K562 (cell line): ENCODE data around the gene CDAN1. TPM values are rescaled to one million over a fixed set of nuclear protein-coding genes. Genes with fewer than 3 reads are reported as not detected.

ENCODE experiments used
- BRD4 ChIP-seq: fragments of 200-600 bp; sonication (generic); IDR thresholded peaks from 2 replicates; pipeline ENCODE4 v1.6.1; 2017; ENCODE audit warnings: inconsistent platforms
- JUNB ChIP-seq: fragments of 450-650 bp; formaldehyde crosslinking; conservative IDR thresholded peaks from 2 replicates; pipeline ENCODE4 v1.4.0; 2020; ENCODE audit warnings: mild to moderate bottlenecking
- MEF2D ChIP-seq: conservative IDR thresholded peaks from 2 replicates; pipeline ENCODE4 v1.6.1; 2016; ENCODE audit warnings: low read depth, missing genetic modification characterization, missing compliant biosample characterization
- MYNN ChIP-seq, 2 experiments: sonication (generic); formaldehyde crosslinking in 1 of 2; IDR thresholded peaks; 2 replicates each; pipeline versions ENCODE4 v1.5.0 to v1.6.1; 2016 to 2020; ENCODE audit warnings: antibody characterized with exemption in 1 of 2, missing genetic modification reagents in 1 of 2
- NR4A1 ChIP-seq, 2 experiments: fragments of 250-450 bp in 1 of 2; fragments of 450-650 bp in 1 of 2; sonication (Bioruptor Pico) in 1 of 2; IDR thresholded peaks; 2 replicates each; pipeline versions ENCODE4 v1.4.0 to v1.6.1; 2016 to 2020; ENCODE audit warnings: mild to moderate bottlenecking in 2 of 2, missing compliant biosample characterization in 1 of 2, missing genetic modification characterization in 1 of 2, moderate library complexity in 1 of 2
- POLR2G ChIP-seq: fragments of 200-400 bp; formaldehyde crosslinking; IDR thresholded peaks from 2 replicates; pipeline ENCODE4 v1.6.1; 2017; ENCODE audit warnings: low read depth, mild to moderate bottlenecking, antibody characterized with exemption, low read length, moderate library complexity
- SREBF1 ChIP-seq: fragments of 150-350 bp; IDR thresholded peaks from 2 replicates; pipeline ENCODE4 v1.6.1; 2014; ENCODE audit warnings: antibody characterized with exemption, low read depth, low read length, borderline replicate concordance
- TAF7 ChIP-seq: fragments of 450-650 bp; IDR thresholded peaks from 2 replicates; pipeline ENCODE4 v1.6.1; 2016; ENCODE audit warnings: missing genetic modification characterization, missing compliant biosample characterization
- TEAD2 ChIP-seq: fragments of 450-650 bp; IDR thresholded peaks from 2 replicates; pipeline ENCODE4 v1.6.1; 2016; ENCODE audit warnings: missing genetic modification characterization, control low read depth, missing compliant biosample characterization
- TOE1 ChIP-seq, 2 experiments: fragments of 450-650 bp in 1 of 2; sonication (generic) in 1 of 2; formaldehyde crosslinking in 1 of 2; IDR thresholded peaks; 2 replicates each; pipeline versions ENCODE4 v1.7.1 to v1.8.0; 2016 to 2022; ENCODE audit warnings: borderline replicate concordance in 2 of 2, mild to moderate bottlenecking in 2 of 2, antibody characterized with exemption in 1 of 2, inconsistent platforms in 1 of 2, low read depth in 1 of 2, missing genetic modification reagents in 1 of 2, moderate library complexity in 1 of 2
- TSC22D4 ChIP-seq: fragments of 450-650 bp; IDR thresholded peaks from 2 replicates; pipeline ENCODE4 v1.6.1; 2016; ENCODE audit warnings: missing genetic modification characterization, missing biosample characterization, control low read depth
- ZNF408 ChIP-seq: fragments of 250-450 bp; sonication (Bioruptor Pico); IDR thresholded peaks from 2 replicates; pipeline ENCODE4 v1.4.0; 2020; ENCODE audit warnings: low read depth, mild to moderate bottlenecking, moderate library complexity
- ZNF695 ChIP-seq: fragments of 450-650 bp; formaldehyde crosslinking; IDR thresholded peaks from 2 replicates; pipeline ENCODE4 v1.4.0; 2020; ENCODE audit warnings: mild to moderate bottlenecking, moderate library complexity
- polyA plus RNA-seq, 8 experiments: library from polyadenylated mRNA; depleted of rRNA in 4 of 8; stranded (reverse) in 5 of 8; unstranded in 3 of 8; fragments of >200 nt; fragmentation: Nextera tagmentation in 2 of 8; fragmentation: Illumina TruSeq in 1 of 8; extraction: Ambion mirVana in 2 of 8; extraction: Trizol in 1 of 8; gene quantifications; 2 replicates each; pipeline versions ENCODE4 v1.2.1 to v1.2.3, GENCODE V29; 2011 to 2014; ENCODE audit warnings: inconsistent platforms in 1 of 8, missing spikeins in 1 of 8
- total RNA-seq, 7 experiments: library from RNA; depleted of rRNA in 6 of 7; stranded (reverse); fragments of >200 nt in 6 of 7; fragmentation: Illumina TruSeq in 2 of 7; extraction: Trizol in 2 of 7; gene quantifications; 2 replicates each; pipeline versions ENCODE4 v1.2.1 to v1.2.3, GENCODE V29; 2011 to 2021; ENCODE audit warnings: low replicate concordance in 1 of 7
- TF ChIP-seq, protein P1 (sequence below), 3 experiments: fragments of 200-800 bp in 1 of 3; fragments of 250-450 bp in 1 of 3; fragments of 450-650 bp in 1 of 3; sonication (Bioruptor Pico) in 1 of 3; sonication (Bioruptor generic) in 1 of 3; formaldehyde crosslinking in 1 of 3; IDR thresholded peaks; 2 replicates each; pipeline versions ENCODE4 v1.6.1 to v1.8.0; 2016 to 2022; ENCODE audit warnings: mild to moderate bottlenecking in 2 of 3, missing genetic modification characterization in 2 of 3, missing compliant biosample characterization in 1 of 3, moderate library complexity in 1 of 3
- TF ChIP-seq, protein P2 (sequence below): sonication (generic); formaldehyde crosslinking; IDR thresholded peaks from 2 replicates; pipeline ENCODE4 v1.8.1; 2022; ENCODE audit warnings: missing genetic modification reagents

The CDAN1 gene
- total and polyA plus RNA-seq, 9 of the 15 experiments (the other 6 are each of a cell fraction or from before 2014, with no cell fraction given) = 1.6 to 34.4 (median 13.8) TPM

DNA sequence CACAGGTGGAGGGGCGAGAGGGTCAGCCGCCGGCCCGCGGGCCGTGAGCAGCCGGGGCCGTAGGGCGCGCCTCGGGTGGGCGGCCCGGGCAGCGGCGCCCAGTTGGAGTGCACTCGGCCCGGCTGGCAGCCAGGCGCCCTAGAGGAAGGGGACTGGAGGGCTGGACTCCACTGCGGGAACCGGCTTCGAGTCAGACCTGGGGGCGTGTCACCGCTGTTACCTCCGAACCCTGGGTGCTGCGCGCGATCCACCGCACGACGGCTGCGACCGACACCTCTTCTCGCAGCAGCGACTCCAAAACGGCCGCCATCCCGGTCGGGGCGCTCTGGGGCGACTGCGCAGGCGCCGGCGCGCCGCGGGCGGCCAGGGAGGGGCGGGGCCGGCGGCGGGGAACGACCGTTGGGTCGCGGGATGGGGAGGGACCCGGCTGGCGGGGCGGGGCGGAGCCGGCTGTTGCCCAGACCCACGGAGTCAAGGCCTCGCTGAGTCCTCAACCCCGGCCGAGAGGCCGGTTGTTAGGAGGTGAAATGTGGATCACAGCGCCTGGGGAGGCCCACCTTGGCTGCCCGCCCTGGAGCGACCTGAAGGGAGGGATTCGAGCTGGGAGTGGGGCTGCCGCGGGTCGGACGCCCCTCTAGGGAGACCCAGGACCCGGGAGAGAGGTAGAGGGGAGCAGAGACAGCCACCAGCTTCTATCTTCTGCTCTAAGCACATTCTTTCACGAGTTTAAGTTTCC is at the start of gene CDAN1 (continued):
- TF ChIP-seq ZNF695 (CRISPR knock-in tag) = no peak
- TF ChIP-seq, protein P1, sequence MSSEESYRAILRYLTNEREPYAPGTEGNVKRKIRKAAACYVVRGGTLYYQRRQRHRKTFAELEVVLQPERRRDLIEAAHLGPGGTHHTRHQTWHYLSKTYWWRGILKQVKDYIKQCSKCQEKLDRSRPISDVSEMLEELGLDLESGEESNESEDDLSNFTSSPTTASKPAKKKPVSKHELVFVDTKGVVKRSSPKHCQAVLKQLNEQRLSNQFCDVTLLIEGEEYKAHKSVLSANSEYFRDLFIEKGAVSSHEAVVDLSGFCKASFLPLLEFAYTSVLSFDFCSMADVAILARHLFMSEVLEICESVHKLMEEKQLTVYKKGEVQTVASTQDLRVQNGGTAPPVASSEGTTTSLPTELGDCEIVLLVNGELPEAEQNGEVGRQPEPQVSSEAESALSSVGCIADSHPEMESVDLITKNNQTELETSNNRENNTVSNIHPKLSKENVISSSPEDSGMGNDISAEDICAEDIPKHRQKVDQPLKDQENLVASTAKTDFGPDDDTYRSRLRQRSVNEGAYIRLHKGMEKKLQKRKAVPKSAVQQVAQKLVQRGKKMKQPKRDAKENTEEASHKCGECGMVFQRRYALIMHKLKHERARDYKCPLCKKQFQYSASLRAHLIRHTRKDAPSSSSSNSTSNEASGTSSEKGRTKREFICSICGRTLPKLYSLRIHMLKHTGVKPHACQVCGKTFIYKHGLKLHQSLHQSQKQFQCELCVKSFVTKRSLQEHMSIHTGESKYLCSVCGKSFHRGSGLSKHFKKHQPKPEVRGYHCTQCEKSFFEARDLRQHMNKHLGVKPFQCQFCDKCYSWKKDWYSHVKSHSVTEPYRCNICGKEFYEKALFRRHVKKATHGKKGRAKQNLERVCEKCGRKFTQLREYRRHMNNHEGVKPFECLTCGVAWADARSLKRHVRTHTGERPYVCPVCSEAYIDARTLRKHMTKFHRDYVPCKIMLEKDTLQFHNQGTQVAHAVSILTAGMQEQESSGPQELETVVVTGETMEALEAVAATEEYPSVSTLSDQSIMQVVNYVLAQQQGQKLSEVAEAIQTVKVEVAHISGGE (CRISPR knock-in tag; IDR thresholded peaks at IDR 0.05) = peak in 1 of 3 experiments; percentile 42; a peak in 1 of 6 replicates
- TF ChIP-seq, protein P2, sequence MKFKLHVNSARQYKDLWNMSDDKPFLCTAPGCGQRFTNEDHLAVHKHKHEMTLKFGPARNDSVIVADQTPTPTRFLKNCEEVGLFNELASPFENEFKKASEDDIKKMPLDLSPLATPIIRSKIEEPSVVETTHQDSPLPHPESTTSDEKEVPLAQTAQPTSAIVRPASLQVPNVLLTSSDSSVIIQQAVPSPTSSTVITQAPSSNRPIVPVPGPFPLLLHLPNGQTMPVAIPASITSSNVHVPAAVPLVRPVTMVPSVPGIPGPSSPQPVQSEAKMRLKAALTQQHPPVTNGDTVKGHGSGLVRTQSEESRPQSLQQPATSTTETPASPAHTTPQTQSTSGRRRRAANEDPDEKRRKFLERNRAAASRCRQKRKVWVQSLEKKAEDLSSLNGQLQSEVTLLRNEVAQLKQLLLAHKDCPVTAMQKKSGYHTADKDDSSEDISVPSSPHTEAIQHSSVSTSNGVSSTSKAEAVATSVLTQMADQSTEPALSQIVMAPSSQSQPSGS (CRISPR knock-in tag) = no peak
- 0 out of 2 replicates have a peak, but pooled peaks have one; percentile 9 for TF ChIP-seq TAF7 (tag)
- TF ChIP-seq POLR2G = peak; percentile 87
- TF ChIP-seq TSC22D4 (tag) = no peak
- no peak for TF ChIP-seq ZNF408 (CRISPR knock-in tag)
- TF ChIP-seq SREBF1 = no peak
- no peak for TF ChIP-seq TEAD2 (tag)
- TF ChIP-seq MEF2D (tag) = no peak
- TF ChIP-seq TOE1 (IDR thresholded peaks at IDR 0.05; ENCODE audit: borderline replicate concordance) = no peak
- TF ChIP-seq TOE1 (CRISPR knock-in tag; IDR thresholded peaks at IDR 0.05; ENCODE audit: borderline replicate concordance, low read depth) = no peak
- no peak for TF ChIP-seq MYNN (IDR thresholded peaks at IDR 0.05)
- no peak for TF ChIP-seq MYNN (CRISPR knock-in tag; IDR thresholded peaks at IDR 0.05)
- TF ChIP-seq NR4A1 (CRISPR knock-in tag; IDR thresholded peaks at IDR 0.05) = peak; percentile 63; the same call in 1 of the 2 replicates
- no peak for TF ChIP-seq NR4A1 (tag; IDR thresholded peaks at IDR 0.05)
- TF ChIP-seq JUNB (CRISPR knock-in tag) = no peak
- TF ChIP-seq BRD4 = 0 out of 2 replicates have a peak, but pooled peaks have one; percentile 42
